Stimulated activated memory B cell treated with anti-CD40 and anti-IgM and Interleukin-4, amounts not matched to agents 10 μg/mL and 1 μg/mL and 100 μg/mL, for 72 hours (primary cell): ENCODE results near the gene MLEC.

Experiments
- ATAC-seq: fragments of 150-1000 bp; cut with Tn5 transposase; 2 replicates; pipeline ENCODE4 v1.10.0; 2021
- H3K27ac Mint-ChIP-seq: one replicate; pipeline ENCODE4 v1.8.0; 2022; ENCODE audit warnings: mild to moderate bottlenecking, mixed read lengths
- H3K27me3 Mint-ChIP-seq: one replicate; pipeline ENCODE4 v1.8.0; 2022; ENCODE audit warnings: mixed read lengths
- H3K36me3 Mint-ChIP-seq: one replicate; pipeline ENCODE4 v1.8.0; 2022; ENCODE audit warnings: mixed read lengths
- H3K4me1 Mint-ChIP-seq: one replicate; pipeline ENCODE4 v1.8.0; 2022; ENCODE audit warnings: mixed read lengths
- H3K4me3 Mint-ChIP-seq: one replicate; pipeline ENCODE4 v1.8.0; 2022; ENCODE audit warnings: mild to moderate bottlenecking, moderate library complexity, mixed read lengths
- H3K9me3 Mint-ChIP-seq: one replicate; pipeline ENCODE4 v1.8.0; 2022; ENCODE audit warnings: mixed read lengths

Gene MLEC

GRCh38 chr12:120677765-120678473 lies 9.0 kb upstream of the MLEC start:
- H3K27me3 Mint-ChIP-seq, result no peaks in the 10 kb centered on the region
- peaks cover 52% of the 10 kb centered on the region for H3K4me1 Mint-ChIP-seq

DNA sequence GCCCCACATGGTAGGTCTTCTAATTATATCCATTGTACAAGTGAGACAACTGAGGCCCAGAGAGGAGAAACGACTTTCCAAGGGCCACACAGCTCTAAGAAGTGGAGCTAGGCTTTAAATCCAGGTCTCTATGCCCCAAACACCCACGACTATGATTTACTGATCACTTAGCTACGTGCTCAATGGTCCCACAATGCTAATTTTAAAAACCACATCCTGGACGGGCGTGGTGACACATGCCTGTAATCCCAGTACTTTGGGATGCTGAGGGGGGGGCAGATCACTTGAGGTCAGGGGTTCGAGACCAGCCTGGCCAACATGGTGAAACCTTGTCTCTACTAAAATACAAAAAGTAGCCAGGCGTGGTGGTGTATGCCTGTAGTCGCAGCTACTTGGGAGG lies 8.4 kb upstream of the MLEC start:
- Mint-ChIP-seq H3K36me3 (no peaks in the 10 kb centered on the region), H3K27me3 (no peaks in the 10 kb centered on the region), H3K9me3 (no peaks in the 10 kb centered on the region), H3K4me3 (no peak overlapping the region), H3K27ac (peak overlapping the region; percentile 75), H3K4me1 (peaks cover 48% of the 10 kb centered on the region)
- ATAC-seq, result peak; percentile 24

More at GRCh38 chr12:120677765-120678473, 9.0 kb upstream of the MLEC start:
- H3K27ac Mint-ChIP-seq, result peak overlapping the region; percentile 75
- peak; percentile 86 for ATAC-seq
- H3K4me3 Mint-ChIP-seq, result peak overlapping the region; percentile 48
- H3K36me3 Mint-ChIP-seq, result no peaks in the 10 kb centered on the region
- no peaks in the 10 kb centered on the region for H3K9me3 Mint-ChIP-seq

DNA sequence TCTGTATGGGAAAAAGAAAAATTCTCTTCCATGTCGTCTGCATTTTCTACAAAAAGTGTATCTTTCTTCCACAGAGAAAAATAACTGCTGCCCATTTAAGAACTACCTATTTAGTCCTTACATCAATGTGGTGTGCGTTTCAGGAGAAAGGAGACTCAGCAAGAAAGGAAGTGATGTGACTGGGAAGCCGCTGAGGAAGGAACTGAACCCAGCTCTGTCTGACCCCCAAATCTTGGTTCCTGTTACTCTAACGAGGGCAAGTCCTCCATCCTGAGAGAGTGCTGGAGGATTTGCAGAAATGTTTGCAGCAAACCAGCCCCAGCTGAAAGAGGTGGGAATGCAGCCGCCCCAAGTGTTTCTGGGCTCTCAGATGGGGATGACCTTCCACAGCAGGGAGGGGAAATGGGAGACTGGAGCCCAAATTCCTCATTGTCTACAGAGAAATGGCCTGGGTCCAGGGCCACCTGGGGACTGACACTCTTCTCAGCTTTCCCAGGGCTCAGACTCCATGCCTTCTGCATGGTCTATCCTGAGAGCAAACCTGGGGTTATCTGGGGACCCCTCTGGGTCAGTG lies 6.7 kb upstream of the MLEC start:
- H3K4me1 Mint-ChIP-seq, result peaks cover 51% of the 10 kb centered on the region
- no peaks in the 10 kb centered on the region for H3K27me3 Mint-ChIP-seq
- no peaks in the 10 kb centered on the region for H3K9me3 Mint-ChIP-seq
- peak overlapping the region; percentile 14 for H3K4me3 Mint-ChIP-seq
- ATAC-seq, result no peak
- H3K36me3 Mint-ChIP-seq, result no peaks in the 10 kb centered on the region
- peak overlapping the region; percentile 49 for H3K27ac Mint-ChIP-seq

GRCh38 chr12:120684523-120684932 lies 2.4 kb upstream of the MLEC start:
- Mint-ChIP-seq H3K36me3 (no peaks in the 10 kb centered on the region), H3K4me1 (peaks cover 53% of the 10 kb centered on the region), H3K9me3 (no peaks in the 10 kb centered on the region), H3K27ac (peak overlapping the region; percentile 81), H3K4me3 (peak overlapping the region; percentile 52), H3K27me3 (no peaks in the 10 kb centered on the region)
- ATAC-seq, result no peak

- ATAC-seq, result no peak
- Mint-ChIP-seq H3K4me1 (peaks cover 46% of the 10 kb centered on the region), H3K27me3 (no peaks in the 10 kb centered on the region), H3K4me3 (peak overlapping the region; percentile 80), H3K36me3 (no peaks in the 10 kb centered on the region), H3K27ac (peak overlapping the region; percentile 81), H3K9me3 (no peaks in the 10 kb centered on the region)
Measured at GRCh38 chr12:120685522-120685921, 1.4 kb upstream of the MLEC start.

DNA sequence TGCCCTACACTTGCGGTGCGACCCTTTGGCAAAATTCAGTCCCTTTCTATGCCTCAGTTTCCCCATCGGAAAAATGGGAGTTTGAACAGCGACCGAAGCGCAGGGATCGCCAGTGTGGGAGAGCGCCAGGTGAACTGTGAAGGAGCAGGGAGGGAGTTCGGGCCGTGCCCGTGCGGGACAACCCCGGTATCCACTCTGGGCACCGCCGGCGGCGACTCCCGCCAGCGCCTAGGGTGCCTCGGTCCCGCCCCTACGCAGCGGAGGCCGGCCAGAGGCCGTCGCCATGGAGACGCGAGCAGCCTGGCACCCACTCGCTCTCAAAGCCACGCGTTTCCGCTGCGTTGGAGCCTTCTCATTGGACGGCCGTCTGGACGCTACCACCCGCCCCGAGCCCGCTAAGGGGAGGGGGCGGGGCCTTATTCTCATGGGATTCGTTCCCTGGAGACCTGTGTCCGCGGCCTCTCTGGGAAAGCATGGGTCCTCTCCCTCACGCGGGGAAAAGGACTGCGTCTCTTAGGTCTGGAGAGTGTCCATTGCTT lies 729 bp upstream of the MLEC start:
- peak; percentile 89 for ATAC-seq
- Mint-ChIP-seq H3K27me3 (no peaks in the 10 kb centered on the region), H3K36me3 (no peaks in the 10 kb centered on the region), H3K4me1 (peaks cover 42% of the 10 kb centered on the region), H3K4me3 (peak overlapping the region; percentile 80), H3K27ac (peak overlapping the region; percentile 81), H3K9me3 (no peaks in the 10 kb centered on the region)

GRCh38 chr12:120687578-120688289 lies 785 bp downstream of the MLEC start:
- ATAC-seq, result no peak
- peak overlapping the region; percentile 81 for H3K27ac Mint-ChIP-seq
- H3K4me1 Mint-ChIP-seq, result peaks cover 50% of the 10 kb centered on the region
- no peaks in the 10 kb centered on the region for H3K9me3 Mint-ChIP-seq
- H3K36me3 Mint-ChIP-seq, result peaks cover 7% of the 10 kb centered on the region
- no peaks in the 10 kb centered on the region for H3K27me3 Mint-ChIP-seq
- H3K4me3 Mint-ChIP-seq, result peak overlapping the region; percentile 86

DNA sequence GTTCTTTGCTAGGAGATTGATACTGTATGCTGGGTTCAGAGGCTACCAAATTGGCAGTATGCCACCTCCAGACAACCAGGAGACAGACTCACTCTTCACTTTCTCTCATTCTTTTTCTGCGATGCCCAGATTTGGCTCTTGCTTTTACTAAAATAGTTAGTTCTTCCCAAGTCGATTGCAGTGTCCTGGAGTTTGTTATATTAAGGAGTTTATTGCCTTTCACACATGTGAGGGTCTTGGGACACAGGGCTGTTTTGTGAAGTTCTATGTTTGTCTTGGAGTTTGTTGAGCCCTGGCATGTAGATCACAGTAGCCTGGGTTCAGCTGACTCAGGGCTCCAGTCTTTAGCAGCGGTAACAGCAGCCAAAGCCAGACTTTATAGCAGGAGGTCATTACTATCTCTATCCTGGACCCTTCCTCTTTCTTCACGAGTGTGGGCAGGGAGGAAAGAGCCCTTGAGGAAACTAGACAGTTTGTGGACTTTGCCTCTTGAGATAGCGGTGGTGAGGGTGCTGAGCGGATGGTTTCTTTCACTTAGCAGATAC lies 1.6 kb downstream of the MLEC start:
- Mint-ChIP-seq H3K27me3 (no peaks in the 10 kb centered on the region), H3K27ac (peak overlapping the region; percentile 81), H3K4me1 (peaks cover 58% of the 10 kb centered on the region), H3K4me3 (peak overlapping the region; percentile 86), H3K9me3 (no peaks in the 10 kb centered on the region), H3K36me3 (peaks cover 14% of the 10 kb centered on the region)
- no peak for ATAC-seq

DNA sequence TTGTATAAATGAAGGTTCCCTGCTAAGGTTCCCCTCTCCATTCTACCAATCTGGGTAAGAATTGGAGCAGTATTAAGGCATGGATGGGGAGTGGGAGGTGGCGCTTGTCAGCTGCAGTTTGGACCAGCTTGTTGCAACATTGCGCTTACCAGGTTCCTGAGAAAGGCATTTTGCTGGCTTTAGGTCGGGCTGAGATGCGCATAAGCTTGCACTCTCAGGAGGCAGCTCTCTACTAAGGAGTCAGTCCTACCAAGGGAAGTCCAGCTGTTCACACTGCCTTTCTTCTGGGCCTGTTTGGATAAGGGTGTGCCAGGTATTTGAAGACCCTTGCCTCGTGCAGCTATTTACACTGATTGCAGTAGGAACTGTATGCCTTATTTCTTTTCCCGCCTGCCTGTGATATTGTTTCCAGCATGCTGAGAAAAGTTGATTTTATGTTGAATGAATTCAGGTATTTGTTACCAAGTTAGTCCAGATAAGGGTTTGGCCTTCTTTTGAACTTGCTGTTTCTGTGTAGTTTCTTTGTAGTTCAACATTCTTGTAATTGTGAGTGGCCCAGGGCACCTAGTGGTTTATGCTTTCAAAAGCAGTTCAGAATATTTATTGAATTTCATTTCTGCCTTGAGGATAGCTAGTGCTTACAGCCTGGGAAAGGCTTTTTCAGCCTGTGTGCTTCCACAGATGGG lies 2.6 kb downstream of the MLEC start:
- Mint-ChIP-seq H3K27me3 (no peaks in the 10 kb centered on the region), H3K4me3 (no peak overlapping the region), H3K4me1 (peaks cover 53% of the 10 kb centered on the region), H3K9me3 (no peaks in the 10 kb centered on the region), H3K36me3 (peaks cover 22% of the 10 kb centered on the region), H3K27ac (no peak overlapping the region)
- ATAC-seq, result no peak

DNA sequence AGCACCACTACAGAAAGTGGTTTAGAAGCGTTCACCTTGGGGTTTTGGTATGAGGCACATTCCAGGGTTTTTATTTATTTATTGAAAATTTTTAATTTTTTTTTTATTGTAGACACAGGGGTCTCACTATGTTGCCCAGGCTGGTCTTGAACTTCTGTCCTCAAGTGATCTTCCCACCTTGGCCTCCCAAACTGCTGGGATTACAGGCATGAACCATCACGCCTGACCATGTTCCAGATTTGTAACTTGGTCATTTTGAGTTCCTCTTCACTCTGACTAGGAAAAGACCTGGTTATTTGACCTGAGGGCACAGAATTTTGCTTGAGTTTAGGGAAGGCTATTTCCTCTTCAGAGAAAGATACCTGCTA lies 3.1 kb downstream of the MLEC start:
- no peak for ATAC-seq
- H3K27ac Mint-ChIP-seq, result no peak overlapping the region
- H3K4me3 Mint-ChIP-seq, result no peak overlapping the region
- no peaks in the 10 kb centered on the region for H3K9me3 Mint-ChIP-seq
- H3K27me3 Mint-ChIP-seq, result no peaks in the 10 kb centered on the region
- H3K4me1 Mint-ChIP-seq, result peaks cover 47% of the 10 kb centered on the region
- peaks cover 27% of the 10 kb centered on the region for H3K36me3 Mint-ChIP-seq

DNA sequence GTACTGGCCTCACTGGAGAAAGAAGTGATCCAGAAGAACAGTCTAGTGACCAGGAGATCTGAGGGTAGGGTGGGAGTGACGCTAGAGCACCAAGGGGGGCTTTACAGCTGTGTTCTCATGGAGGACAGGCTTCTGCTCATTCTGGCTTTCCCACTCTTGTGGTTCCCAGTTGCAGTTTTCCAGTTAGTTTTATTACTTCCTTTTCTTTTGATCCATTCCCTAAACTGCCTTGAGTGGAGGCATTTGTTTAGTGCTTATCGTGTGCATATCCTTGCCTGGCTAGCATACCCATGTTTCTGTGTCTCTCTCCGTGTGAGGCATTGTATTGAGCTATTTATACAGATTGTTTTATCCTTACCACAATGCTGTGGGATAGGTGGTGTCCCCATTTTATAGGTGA lies 4.0 kb downstream of the MLEC start:
- no peaks in the 10 kb centered on the region for H3K9me3 Mint-ChIP-seq
- no peak for ATAC-seq
- H3K4me1 Mint-ChIP-seq, result peaks cover 38% of the 10 kb centered on the region
- H3K36me3 Mint-ChIP-seq, result peaks cover 35% of the 10 kb centered on the region
- H3K4me3 Mint-ChIP-seq, result no peak overlapping the region
- H3K27ac Mint-ChIP-seq, result no peak overlapping the region
- no peaks in the 10 kb centered on the region for H3K27me3 Mint-ChIP-seq

DNA sequence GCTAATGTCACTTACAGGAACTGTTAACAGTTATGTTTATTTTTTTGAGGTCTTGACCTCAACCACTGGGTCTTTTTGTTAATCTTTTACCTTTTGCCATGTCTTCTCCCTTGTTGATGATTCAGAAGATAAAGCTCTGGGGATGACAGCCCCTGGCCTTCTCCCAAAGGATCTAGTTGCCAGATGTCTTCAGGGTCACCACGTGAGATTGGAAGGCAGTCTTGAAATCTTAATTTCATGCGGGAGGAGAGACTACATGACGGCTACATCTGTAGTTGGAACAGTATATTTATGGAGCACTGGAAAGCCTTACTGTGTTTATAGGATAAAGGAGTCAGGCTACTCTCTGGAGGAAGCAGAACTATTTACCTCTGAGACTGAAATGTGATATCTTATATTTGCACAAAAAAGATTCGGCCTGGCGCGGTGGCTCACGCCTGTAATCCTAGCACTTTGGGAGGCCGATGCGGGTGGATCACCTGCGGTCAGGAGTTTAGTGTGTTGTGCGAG lies 5.6 kb downstream of the MLEC start:
- Mint-ChIP-seq H3K4me3 (no peak overlapping the region), H3K27ac (no peak overlapping the region), H3K36me3 (peaks cover 51% of the 10 kb centered on the region), H3K27me3 (no peaks in the 10 kb centered on the region), H3K4me1 (peaks cover 37% of the 10 kb centered on the region), H3K9me3 (no peaks in the 10 kb centered on the region)
- no peak for ATAC-seq

DNA sequence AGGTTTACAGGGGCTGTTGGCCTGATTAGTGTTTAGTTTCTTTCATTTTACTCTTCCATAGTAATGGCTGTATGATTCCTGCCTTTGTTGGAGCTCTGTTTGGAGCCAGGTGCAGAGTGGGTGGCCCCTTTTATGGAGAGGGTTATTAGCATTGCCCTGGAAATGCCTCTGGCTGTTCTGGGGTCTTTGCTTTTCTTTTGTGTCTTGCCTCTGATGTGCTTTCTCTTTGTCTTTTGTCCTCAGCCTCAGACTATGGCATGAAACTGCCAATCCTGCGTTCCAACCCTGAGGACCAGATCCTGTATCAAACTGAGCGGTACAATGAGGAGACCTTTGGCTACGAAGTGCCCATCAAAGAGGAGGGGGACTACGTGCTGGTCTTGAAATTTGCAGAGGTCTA lies 6.9 kb downstream of the MLEC start:
- H3K27ac Mint-ChIP-seq, result no peak overlapping the region
- no peaks in the 10 kb centered on the region for H3K9me3 Mint-ChIP-seq
- no peak overlapping the region for H3K4me3 Mint-ChIP-seq
- H3K27me3 Mint-ChIP-seq, result no peaks in the 10 kb centered on the region
- no peak for ATAC-seq
- H3K4me1 Mint-ChIP-seq, result peaks cover 28% of the 10 kb centered on the region
- H3K36me3 Mint-ChIP-seq, result peaks cover 61% of the 10 kb centered on the region

DNA sequence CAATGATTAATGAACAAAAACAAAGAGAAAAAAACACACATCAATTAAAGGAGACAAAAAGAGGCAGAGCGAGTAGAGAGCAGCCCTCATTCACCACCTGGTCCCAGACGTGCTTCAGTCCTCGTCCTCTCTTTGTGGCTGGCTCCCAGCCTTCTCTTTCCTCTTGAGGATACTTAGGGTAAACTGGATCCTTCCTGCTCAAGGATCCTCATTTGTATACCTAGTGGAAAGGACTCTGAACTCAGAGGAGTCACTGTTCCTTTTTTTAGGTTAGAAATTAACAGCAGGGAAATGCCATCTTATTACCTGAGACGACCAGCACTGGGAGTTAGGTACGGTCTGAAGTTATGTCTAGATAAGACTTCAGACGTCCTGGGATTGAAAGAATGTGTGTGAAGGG lies 9.7 kb downstream of the MLEC start:
- H3K4me3 Mint-ChIP-seq, result no peak overlapping the region
- peaks cover 21% of the 10 kb centered on the region for H3K4me1 Mint-ChIP-seq
- no peaks in the 10 kb centered on the region for H3K27me3 Mint-ChIP-seq
- no peaks in the 10 kb centered on the region for H3K9me3 Mint-ChIP-seq
- H3K36me3 Mint-ChIP-seq, result peaks cover 84% of the 10 kb centered on the region
- no peak overlapping the region for H3K27ac Mint-ChIP-seq
- ATAC-seq, result no peak

GRCh38 chr12:120697344-120697743 lies 10.4 kb downstream of the MLEC start:
- H3K27me3 Mint-ChIP-seq, result no peaks in the 10 kb centered on the region
- H3K9me3 Mint-ChIP-seq, result no peaks in the 10 kb centered on the region
- no peak overlapping the region for H3K27ac Mint-ChIP-seq
- ATAC-seq, result no peak
- H3K4me3 Mint-ChIP-seq, result no peak overlapping the region
- H3K4me1 Mint-ChIP-seq, result peaks cover 17% of the 10 kb centered on the region
- H3K36me3 Mint-ChIP-seq, result peaks cover 87% of the 10 kb centered on the region
